HCEC 1CT (cell line): ENCODE data around the gene IL1RL2.

Experiments
- DNase-seq: peaks from one replicate; pipeline ENCODE4 v3.0.0-alpha.2; 2017

Gene IL1RL2

DNA sequence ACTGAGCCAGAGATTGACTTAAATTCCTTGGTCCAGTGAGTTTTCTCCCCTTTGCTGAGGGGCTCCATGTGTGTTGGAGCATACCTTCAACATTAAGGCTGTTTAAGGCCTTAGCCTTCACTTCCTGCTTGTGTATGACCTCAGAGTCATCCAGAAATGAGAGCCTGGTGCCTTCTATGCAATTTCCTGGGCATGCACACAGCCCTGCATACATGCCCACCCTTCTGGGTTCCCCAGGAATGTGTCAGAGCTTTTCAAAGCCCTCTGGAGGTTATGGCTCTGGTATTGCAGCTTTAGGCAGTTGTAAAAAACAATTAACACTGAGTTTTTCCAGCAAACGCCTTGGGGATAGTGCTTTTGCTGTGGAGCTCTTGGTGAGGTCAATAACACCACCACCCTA lies 27.5 kb upstream of the IL1RL2 start:
- DNase-seq = peak; percentile 23

GRCh38 chr2:102166189-102166845 lies 20.5 kb upstream of the IL1RL2 start:
- DNase-seq = peak; percentile 76

- DNase-seq = no peak
These were observed 18.6 kb upstream of the IL1RL2 start for GRCh38 chr2:102168026-102168771.

- DNase-seq = no peak
These were observed 14.9 kb upstream of the IL1RL2 start for GRCh38 chr2:102171946-102172345.

DNA sequence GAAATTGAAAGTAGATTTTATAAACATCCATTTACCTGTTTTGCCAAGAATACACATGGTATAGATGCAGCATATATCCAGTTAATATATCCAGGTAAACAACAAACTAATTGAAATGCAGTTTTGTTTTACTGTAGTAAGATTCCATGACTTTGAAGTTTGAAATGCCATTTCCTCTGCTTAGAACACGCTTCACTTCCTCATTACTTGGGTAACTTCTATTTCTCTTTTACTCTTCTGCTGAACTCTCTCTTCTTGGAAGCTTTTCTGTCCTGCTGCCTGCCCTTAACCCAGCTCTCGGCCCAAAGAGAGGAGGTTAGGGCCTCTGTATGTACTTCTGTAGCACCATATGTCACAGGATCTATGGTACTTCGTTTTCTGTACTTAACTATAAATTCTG lies 14.1 kb upstream of the IL1RL2 start:
- DNase-seq = no peak

- DNase-seq = no peak
These were observed 10.7 kb upstream of the IL1RL2 start for GRCh38 chr2:102176172-102176571.

DNA sequence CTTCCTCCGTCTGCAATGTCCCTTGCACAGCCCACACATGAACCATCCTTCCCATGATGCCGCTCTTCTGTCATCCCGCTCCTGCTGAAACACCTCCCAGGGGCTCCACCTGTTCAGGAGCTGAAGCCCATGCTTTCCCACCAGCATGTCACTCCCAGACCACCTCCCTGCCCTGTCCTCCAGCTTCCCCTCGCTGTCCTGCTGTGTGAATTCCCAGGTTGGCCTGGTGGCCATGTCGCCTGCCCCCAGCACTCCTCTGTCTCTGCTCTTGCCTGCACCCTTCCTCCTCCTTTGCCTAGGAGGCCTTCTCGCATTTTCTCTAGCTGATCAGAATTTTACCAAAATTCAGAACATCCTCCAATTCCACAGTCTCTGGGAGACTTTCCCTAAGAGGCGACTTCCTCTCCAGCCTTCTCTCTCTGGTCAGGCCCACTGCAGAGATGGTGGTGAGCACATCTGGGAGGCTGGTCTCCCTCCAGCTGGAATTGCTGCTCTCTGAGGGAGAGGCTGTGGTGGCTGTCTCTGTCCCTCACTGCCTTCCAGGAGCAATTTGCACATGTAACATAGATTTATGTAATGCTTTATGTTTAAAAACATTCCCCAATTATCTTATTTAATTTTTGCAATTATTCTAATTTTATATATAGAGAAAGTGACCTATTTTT lies 8.9 kb upstream of the IL1RL2 start:
- no peak for DNase-seq

- DNase-seq = no peak
These were observed 7.8 kb upstream of the IL1RL2 start for GRCh38 chr2:102179061-102179460.

DNA sequence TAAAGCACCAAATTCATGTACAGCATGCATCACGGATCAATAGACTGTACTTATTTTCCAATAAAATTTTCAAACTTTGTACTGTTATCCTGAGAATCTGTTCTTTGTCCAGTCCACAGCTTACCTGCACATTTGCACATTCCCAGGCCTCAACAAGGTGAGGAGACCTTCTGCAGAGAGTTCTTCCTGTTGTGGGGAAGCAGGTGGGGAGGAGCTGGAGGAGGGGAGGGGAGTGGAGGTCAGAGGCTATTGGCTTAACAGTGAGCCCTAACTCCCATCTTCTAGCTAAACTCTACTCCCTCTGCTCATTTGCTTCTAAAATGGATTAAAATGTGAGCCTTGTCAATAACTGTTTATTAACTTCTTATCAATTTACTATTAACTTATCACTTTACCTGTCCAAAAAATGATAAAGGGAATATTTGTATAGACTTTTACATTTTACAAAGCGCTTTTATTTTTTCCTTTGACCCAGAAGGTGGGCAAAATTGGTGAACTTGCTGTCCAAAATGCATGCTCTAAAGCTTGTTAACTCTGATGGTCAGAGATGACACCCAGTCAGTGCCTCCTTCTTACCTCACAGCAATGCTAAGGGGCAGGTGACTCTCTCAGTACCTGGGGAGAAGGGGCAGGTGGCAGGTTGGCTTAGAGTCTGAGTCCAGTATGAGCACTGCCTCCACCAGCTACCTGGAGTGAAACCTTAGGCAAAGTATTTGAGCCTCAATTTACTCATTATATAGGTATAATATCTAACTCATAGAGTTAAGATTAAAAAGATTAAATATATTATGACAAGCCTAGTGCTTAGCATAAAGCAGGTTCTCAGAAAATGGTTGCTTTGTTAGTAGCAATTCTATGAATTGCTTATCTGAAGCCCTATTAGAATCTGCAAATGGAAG lies 6.8 kb upstream of the IL1RL2 start:
- no peak for DNase-seq

GRCh38 chr2:102180687-102180999 lies 6.2 kb upstream of the IL1RL2 start:
- no peak for DNase-seq

- no peak for DNase-seq
These were observed 5.4 kb upstream of the IL1RL2 start for GRCh38 chr2:102181376-102181775.

DNA sequence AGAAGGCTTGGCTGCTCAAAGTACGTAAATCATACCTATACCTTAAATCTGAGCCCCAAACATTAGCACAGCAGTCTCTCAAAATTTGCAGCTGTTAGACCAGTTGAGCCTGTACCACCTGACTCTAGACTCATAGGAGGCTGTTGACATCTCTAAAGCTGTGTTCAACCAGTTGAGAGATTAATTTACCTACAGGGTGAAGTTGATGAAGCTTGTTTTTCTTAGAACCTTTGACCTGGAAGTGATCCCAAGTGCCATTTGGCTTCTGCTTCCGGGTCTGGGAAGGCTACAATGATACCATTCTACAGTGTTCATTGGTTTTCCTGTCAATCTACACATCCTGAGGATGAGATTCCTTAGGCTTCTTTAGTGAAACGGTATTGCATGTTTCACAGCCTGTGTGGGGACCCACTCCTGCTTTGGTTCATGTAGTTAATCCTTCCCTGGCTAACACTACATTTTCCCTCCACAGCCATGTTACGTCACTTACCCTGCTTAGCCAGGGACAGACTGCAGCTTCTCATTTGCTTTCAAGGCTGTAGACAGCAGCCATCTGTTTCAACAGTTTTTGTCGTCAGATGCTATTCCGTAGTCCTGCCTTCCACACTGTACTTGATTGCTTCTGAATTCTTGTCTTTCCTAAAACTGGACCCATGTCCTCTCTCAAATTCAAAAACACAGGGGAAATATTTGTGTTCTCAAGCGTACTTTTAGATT lies 4.7 kb upstream of the IL1RL2 start:
- no peak for DNase-seq

- no peak for DNase-seq
These were observed 2.8 kb upstream of the IL1RL2 start for GRCh38 chr2:102184018-102184417.

DNA sequence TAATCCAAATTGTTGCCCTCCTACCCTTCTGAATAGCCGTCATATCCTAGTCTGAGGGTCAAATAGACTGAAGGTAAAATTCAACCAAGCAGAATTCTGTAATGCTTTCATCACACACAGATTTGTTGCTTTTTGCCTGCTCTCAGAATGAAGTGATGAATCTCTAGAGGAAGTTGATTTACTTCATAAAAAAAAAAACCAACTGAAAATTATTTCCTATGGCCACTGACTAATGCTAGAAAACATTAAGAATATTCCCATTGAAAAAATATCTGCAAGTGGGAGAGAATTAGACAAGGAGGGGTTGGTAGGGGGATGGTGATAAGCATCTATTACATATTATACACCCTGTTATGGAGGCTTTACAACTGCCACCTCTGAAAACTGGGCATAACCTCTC lies 2.3 kb upstream of the IL1RL2 start:
- DNase-seq = no peak

DNA sequence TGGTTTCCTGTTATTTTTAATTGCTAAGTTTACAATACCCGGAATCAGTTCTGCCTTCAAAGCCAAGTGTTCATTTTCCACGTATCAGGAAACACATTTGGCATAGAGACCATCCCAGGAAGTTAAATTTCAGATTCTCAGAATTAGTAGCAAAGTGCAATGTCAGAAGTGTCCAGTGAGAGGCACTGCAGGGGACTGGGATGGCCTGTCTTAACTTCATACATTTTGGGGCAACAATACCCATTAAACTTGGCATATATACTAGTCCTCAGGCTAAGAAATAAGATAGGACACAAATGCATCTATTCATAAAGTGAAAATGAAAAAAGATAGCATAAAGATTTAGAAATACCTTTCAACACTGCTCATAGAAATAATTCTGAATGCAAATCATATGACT lies 1.5 kb upstream of the IL1RL2 start:
- peak; percentile 44 for DNase-seq

- DNase-seq = peak; percentile 36
These were observed 800 bp downstream of the IL1RL2 start for GRCh38 chr2:102187496-102188150.

GRCh38 chr2:102190430-102191107 lies 3.7 kb downstream of the IL1RL2 start:
- no peak for DNase-seq

DNA sequence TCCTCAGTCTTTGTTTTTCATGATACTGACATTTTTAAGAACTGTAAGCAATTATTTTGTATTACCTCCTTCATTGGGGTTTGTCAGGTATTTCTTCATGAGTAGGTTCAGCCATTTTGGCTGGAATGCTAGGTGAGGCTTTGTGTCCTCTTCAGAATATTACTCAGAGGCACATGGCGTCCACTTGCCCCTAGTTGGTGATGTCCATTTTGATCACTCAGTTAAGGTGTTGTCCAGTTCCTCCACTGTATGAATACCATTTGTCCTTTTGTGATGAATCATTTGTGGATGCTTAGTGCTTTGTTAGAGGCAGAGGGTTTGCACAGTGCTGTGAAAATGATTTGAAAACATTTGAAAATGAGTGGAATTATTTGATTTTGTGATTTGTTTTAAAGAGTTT lies 4.7 kb downstream of the IL1RL2 start:
- DNase-seq = no peak

GRCh38 chr2:102193074-102193473 lies 6.3 kb downstream of the IL1RL2 start:
- peak; percentile 56 for DNase-seq

DNA sequence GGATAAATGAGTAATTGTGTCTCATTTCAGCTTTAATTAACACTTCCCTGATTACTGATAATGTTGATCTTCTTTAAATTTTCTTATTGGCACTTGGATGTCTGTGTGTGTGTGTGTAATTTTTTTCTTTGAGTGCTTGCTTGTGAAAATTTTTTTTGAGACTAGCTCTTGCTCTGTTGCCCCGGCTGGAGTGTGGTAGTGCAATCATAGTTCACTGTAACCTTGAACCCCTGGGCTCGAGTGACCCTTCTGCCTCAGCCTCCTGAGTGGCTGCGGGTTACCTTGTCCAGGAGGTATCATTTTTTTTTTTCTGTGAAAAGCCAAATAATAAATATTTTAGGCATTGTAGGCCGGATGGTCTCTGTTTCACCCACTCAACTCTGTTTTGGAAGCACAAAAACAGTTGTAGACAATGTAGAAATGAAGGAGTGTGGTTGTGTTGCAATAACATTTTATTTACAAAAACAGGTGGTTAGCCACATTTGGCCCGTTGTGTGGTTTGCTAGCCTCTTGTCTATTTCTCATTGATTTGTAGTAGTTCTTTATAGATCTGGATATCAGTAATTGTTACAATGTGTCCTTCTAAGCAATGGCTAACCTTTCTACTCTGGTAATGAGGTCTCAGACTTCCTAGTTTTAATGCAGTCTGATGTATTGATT lies 7.9 kb downstream of the IL1RL2 start:
- DNase-seq = no peak
